GM12891 (cell line): ENCODE results near the gene CBS.
"Not testable (repeated sequence)": the region's sequence is repeated elsewhere in the genome, so short reads cannot be mapped to it uniquely, and the experiment has no call there.

ENCODE experiments used
- PAX5 ChIP-seq: IDR thresholded peaks from 2 replicates; pipeline ENCODE4 v1.6.1; 2011; ENCODE audit warnings: low read length, moderate library complexity, mild to moderate bottlenecking; ENCODE audit not compliant: insufficient read depth, severe bottlenecking
- POLR2A ChIP-seq: IDR thresholded peaks from 2 replicates; pipeline ENCODE4 v1.6.1; 2011; ENCODE audit warnings: low read depth, low read length, control low read depth
- POU2F2 ChIP-seq: IDR thresholded peaks from 2 replicates; pipeline ENCODE4 v1.6.1; 2011; ENCODE audit warnings: low read depth, mild to moderate bottlenecking, control low read depth, low read length, moderate library complexity
- TAF1 ChIP-seq: IDR thresholded peaks from 2 replicates; pipeline ENCODE4 v1.6.1; 2011; ENCODE audit warnings: low read depth, low read length, control low read depth

DNA sequence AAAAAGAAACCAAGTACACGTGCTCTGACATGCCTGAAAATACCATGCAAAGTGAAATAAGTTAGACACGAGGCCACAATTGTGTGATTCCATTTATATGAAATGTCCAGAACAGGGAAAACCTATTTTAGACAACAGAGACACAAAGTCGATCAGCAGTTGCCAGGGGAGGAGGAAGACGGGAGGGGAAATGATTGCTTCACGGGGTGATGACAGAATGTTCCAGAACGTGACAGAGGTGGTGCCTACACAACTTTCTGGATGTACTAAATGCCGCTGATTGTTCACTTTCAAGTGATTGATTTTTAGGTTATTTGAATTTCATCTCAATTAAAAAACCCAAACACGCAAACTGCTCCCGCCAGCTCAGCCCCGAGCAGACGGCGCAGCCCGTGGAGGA, 22.5 kb downstream of the CBS start:
- not testable (repeated sequence) for TF ChIP-seq POLR2A, PAX5, POU2F2, TAF1
